ENCODE results near the gene SPATA25.
A peak's percentile ranks its signal among the peaks of the same experiment; 100 is the strongest.
"Not testable (repeated sequence)": the region's sequence is repeated elsewhere in the genome, so short reads cannot be mapped to it uniquely, and the experiment has no call there.

SPATA25 gene

GRCh38 chr20:45887346-45887715 is at the start of gene SPATA25:
SPATA25 (minus strand) TSS chr20:45887622; CDS start chr20:45887590, 32 bp downstream.
- TF ChIP-seq, protein P1, sequence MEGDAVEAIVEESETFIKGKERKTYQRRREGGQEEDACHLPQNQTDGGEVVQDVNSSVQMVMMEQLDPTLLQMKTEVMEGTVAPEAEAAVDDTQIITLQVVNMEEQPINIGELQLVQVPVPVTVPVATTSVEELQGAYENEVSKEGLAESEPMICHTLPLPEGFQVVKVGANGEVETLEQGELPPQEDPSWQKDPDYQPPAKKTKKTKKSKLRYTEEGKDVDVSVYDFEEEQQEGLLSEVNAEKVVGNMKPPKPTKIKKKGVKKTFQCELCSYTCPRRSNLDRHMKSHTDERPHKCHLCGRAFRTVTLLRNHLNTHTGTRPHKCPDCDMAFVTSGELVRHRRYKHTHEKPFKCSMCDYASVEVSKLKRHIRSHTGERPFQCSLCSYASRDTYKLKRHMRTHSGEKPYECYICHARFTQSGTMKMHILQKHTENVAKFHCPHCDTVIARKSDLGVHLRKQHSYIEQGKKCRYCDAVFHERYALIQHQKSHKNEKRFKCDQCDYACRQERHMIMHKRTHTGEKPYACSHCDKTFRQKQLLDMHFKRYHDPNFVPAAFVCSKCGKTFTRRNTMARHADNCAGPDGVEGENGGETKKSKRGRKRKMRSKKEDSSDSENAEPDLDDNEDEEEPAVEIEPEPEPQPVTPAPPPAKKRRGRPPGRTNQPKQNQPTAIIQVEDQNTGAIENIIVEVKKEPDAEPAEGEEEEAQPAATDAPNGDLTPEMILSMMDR (conservative IDR thresholded peaks at IDR 0.05; ENCODE audit: low read length), result no peak
- no peak within 1 kb of the TSS for H3K4me3 ChIP-seq (ENCODE audit: low read length)
- no peak for DNase-seq (ENCODE audit: low read depth)

- peak; percentile 33 for DNase-seq (ENCODE audit: low read depth)
- H3K4me3 ChIP-seq (ENCODE audit: low read length), result peak overlapping the region; percentile 87
- TF ChIP-seq, protein P1 (conservative IDR thresholded peaks at IDR 0.05; ENCODE audit: low read length), result no peak
These were observed 48.1 kb upstream of the SPATA25 start for GRCh38 chr20:45935416-45936046.

DNA sequence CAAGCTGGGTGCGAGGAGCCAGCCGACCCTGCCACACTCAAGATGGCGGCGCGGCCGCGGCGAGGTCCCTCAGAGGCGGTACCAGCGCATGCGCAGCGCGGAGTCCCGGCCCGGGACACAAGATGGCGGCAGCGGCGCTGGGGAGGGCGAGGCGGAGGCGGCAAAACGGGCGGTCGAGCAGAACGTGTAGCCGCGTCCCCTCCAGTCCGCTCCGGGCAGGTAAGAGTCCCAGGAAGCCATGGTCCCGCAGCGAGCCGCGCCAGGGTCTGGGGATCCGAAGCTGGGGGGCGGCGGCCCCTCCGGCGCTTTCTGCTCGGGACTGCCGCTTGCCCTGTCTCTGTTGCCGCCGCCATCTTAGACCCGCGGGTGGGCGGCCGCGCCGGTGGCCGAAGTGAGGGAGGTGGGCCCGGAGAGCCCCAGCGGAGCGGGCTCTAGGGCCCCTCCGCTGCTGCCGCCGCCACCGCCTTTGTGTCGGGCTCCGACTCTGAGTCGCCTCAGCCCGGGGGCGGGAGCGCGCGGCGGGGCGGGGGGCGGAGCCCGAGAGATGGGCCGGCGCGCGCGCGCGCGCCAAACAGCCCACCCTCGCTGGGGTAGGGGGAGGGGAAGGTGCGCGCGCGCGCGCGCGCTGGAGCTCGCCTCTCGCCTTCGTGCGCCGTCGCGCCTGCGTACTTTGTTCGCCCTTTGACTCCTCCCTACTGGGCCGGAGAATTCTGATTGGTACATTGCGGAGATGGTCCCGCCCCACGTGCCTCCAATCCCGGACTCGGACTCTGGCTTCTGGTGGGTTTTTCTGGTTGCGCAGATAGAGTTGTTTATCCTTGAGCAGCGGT is 47.4 kb upstream of the SPATA25 start, which contains the start of gene PCIF1:
Gene PCIF1 (plus strand): TSS at position 98 of the 830 bp plus-strand sequence. CDS start 4,317 bp downstream, outside the sequence.
- DNase-seq (ENCODE audit: low read depth), result peak; percentile 94

GRCh38 chr20:45934046-45934585 is 46.7 kb upstream of the SPATA25 start:
- H3K4me3 ChIP-seq (ENCODE audit: low read length), result peak overlapping the region; percentile 100
- TF ChIP-seq, protein P1 (conservative IDR thresholded peaks at IDR 0.05; ENCODE audit: low read length), result no peak
- DNase-seq (ENCODE audit: low read depth), result no peak

More for the DNA sequence above, 47.4 kb upstream of the SPATA25 start, which contains the start of gene PCIF1:
- H3K4me3 ChIP-seq (ENCODE audit: low read length), result peak within 1 kb of the TSS; percentile 100
- TF ChIP-seq, protein P1 (conservative IDR thresholded peaks at IDR 0.05; ENCODE audit: low read length), result no peak

DNA sequence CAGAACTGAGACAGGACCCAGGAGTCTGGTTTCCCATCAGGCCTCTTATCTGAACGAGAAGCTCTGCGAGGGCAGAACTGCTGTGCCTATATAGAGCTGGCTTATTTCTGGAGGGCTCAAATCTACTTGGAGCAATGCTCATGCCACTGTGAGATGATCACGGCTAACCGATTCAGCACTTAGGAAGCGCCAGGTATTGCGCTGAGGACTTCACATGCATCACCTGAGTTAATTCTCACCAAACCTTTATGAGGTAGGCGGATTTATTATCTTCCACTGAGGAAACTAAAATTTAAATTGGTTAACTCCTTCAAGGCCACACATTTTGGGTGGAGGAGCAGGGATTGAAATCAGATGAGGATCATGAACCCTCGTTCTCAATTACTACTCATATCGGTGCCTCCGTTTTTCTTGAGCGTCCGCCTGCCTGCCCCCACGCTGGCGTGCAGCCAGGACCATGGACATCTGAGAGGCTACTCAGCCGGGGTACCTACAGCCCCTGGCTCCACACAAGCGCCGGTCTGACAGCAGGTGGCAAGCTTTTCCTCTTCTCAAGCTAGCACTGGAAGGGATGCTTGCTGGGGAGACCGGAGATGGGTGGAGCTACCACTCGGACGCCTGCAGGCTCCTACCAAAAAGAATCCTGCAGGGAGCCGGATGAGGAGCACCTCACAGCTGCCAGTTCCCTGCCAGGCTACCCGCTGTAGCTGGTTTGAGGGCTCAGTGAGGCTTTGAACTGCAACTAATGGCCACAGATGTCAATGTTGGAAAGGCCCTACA is 46.0 kb upstream of the SPATA25 start:
- TF ChIP-seq, protein P1 (conservative IDR thresholded peaks at IDR 0.05; ENCODE audit: low read length), result peak; percentile 26
- peak; percentile 70 for DNase-seq (ENCODE audit: low read depth)
- peak overlapping the region; percentile 100 for H3K4me3 ChIP-seq (ENCODE audit: low read length)

DNA sequence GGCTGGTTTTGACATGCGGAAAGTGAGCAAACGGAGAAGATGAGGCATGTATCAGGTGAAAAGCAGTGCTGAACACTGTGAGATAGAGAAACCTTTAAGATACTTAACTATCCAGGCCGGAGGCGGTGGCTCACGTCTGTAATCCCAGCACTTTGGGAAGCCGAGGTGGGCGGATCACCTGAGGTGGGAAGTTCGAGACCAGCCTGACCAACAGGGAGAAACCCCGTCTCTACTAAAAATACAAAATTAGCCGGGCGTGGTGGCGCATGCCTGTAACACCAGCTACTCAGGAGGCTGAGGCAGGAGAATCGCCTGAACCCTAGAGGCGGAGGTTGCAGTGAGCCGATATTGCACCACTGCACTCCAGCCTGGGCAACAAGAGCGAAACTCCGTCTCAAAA is 44.3 kb upstream of the SPATA25 start:
- DNase-seq (ENCODE audit: low read depth); H3K4me3 ChIP-seq (ENCODE audit: low read length): not testable (repeated sequence)

All from AG10803 (cell line).